Measurements from ENCODE around the gene GPS1.

Gene GPS1

GRCh38 chr17:82092628-82092994 lies 40.9 kb downstream of the GPS1 start:
- DNase-seq: no peak

- no peak for DNase-seq
Measured at GRCh38 chr17:82092995-82093751, 41.5 kb downstream of the GPS1 start.

- no peak for DNase-seq
Measured at GRCh38 chr17:82094931-82095776, 43.5 kb downstream of the GPS1 start.

GRCh38 chr17:82095777-82096708 lies 44.3 kb downstream of the GPS1 start:
- DNase-seq: no peak

- DNase-seq: no peak
Measured at GRCh38 chr17:82096709-82097183, 45.0 kb downstream of the GPS1 start.

GRCh38 chr17:82097184-82097918 lies 45.7 kb downstream of the GPS1 start:
- DNase-seq: no peak

GRCh38 chr17:82097919-82098168 lies 46.1 kb downstream of the GPS1 start:
- no peak for DNase-seq

- peak; percentile 91 for DNase-seq
Measured at GRCh38 chr17:82098169-82098938, 46.7 kb downstream of the GPS1 start, which contains the start of gene FASN. FASN (minus strand) TSS chr17:82098236; CDS start chr17:82096445, 1,791 bp downstream.

- DNase-seq: no peak
Measured at GRCh38 chr17:82098939-82099763, 47.5 kb downstream of the GPS1 start.

- no peak for DNase-seq
Measured at GRCh38 chr17:82100502-82101298, 49.0 kb downstream of the GPS1 start.

- no peak for DNase-seq
Measured at GRCh38 chr17:82101301-82101715, 49.6 kb downstream of the GPS1 start.

- no peak for DNase-seq
Measured at GRCh38 chr17:82101767-82102679, 50.3 kb downstream of the GPS1 start.

- no peak for DNase-seq
Measured at GRCh38 chr17:82103553-82104451, 52.1 kb downstream of the GPS1 start.

- no peak for DNase-seq
Measured at GRCh38 chr17:82104797-82105416, 53.2 kb downstream of the GPS1 start.

- no peak for DNase-seq
Measured at GRCh38 chr17:82105417-82105881, 53.8 kb downstream of the GPS1 start.

- no peak for DNase-seq
Measured at GRCh38 chr17:82105882-82106687, 54.4 kb downstream of the GPS1 start.
